Activated CD8-positive, alpha-beta memory T cell treated with anti-CD3 and anti-CD28 coated beads, Interleukin-2, amount 50 U/mL, for 48 hours (primary cell): ENCODE measurements around the gene NKAIN1.
"Not testable (repeated sequence)": the region's sequence is repeated elsewhere in the genome, so short reads cannot be mapped to it uniquely, and the experiment has no call there.

Experiments
- DNase-seq: peaks from one replicate; pipeline ENCODE4 v3.0.0-alpha.2; 2020

The NKAIN1 gene

DNA sequence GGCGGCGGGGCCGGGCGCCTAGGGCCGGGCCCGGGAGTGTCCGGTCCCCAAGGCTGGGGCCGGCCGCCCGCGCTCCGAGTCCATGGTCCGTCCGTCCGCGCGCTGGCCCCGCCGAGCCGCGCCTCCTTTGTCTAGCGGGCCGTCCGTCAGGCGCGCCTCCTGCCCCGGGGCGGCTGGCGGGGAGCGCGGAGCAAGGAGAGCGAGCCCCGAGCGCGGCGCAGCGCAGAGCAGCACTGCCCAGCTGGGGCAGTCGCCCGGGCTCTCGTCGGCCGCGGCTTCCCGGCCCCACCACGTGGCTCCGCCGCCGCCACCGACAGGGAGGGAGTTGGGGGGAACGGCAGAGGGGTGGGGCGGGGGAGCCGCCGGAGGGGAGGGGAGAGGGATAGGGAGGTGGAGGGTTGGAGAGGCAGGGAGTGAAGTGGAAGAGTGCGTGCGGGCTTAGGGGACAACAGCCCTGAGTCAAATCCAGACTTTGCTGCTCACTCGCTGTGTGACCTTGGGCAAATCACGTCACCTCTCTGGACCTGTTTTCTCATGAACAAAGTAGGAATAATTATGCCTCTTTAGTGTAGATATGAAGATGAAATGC, at the start of gene NKAIN1:
NKAIN1 (minus strand) TSS at position 235 of the 589 bp plus-strand sequence. CDS start 340 bp downstream, outside the sequence.
- no peak for DNase-seq

DNA sequence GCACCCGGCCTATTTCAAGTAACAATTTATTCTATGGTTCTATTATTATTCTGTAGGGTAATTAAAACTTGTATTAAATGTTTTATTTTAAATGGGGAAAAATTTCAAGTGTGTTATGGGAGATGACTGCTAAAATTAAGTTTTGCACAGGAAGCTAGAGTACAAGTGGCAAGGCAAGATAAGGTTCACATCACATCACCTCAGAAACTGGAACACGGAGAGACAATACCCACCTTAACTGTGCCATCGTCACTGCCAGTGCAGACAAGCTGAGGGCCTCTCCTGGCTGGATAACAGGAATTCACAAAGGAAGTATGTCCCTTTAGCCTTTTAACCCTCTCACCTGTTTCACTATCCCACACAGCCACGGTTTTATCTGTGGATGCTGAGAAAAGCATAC, 49.3 kb upstream of the NKAIN1 start:
- DNase-seq = no peak

DNA sequence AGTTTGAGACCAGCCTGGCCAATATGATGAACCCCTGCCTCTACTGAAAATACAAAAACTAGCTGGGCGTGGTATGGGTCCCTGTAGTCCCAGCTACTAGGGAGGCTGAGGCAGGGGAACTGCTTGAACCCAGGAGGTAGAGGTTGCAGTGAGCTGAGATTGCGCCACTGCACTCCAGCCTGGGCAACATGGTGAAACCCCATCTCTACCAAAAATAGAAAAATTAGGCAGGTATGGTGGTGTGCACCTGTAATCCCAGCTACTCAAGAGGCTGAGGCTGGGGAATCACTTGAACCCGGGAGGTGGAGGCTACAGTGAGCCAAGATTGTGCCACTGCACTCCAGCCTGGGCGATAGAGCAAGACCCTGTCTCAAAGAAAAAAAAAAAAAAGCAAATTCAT, 48.1 kb upstream of the NKAIN1 start:
- not testable (repeated sequence) for DNase-seq

DNA sequence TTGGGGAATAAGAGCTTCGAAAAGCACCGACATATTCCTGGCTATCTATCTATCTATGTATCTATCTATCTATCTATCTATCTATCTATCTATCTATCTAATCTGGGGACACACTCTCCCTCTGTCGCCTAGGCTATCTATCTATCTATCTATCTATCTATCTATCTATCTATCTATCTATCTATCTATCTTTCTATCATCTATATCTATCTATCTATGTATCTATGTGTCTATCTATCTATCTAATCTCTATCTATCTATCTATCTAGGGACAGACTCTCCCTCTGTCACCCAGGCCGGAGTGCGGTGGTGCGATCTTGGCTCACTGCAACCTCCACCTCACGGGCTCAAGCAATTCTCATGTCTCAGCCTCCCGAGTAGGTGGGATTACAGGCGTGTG, 42.7 kb upstream of the NKAIN1 start:
- not testable (repeated sequence) for DNase-seq

DNA sequence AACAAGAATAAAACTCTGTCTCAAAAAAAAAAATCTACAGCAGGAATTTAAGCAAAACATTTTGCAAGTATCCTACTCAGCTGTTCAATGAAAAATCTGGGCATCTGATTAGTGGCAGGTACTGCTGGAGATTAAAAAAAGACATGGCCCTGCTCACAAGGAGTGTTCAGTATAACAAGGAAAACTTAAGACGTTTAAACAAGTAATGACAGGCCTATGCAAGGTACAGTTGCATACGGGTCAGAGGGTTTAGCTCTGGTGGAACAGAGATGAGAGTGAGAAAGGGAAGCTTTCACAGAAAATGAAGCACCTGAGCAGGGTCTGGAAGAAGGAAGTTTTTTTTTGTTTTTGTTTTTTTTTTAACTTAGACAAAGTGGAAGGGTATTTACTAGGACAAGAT, 33.9 kb upstream of the NKAIN1 start:
- no peak for DNase-seq

DNA sequence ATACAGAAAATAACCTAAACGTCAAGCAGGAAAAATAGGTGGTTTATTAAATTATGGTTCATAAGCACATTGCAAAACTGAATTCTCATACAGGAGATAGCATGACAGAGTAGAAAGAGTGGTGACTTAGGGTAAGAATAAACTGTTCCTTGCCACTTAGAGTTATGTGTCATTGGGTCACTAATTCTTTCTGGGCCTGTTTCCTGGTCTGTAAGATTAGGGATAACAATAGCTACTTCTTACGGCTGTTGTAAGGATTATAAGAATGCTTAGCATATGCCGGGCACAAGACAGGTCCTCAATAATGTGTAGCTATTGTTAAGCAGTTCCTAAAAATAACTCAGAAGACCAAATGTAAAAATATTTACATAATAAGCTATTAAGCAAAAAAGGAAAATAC, 32.7 kb upstream of the NKAIN1 start:
- DNase-seq = no peak

DNA sequence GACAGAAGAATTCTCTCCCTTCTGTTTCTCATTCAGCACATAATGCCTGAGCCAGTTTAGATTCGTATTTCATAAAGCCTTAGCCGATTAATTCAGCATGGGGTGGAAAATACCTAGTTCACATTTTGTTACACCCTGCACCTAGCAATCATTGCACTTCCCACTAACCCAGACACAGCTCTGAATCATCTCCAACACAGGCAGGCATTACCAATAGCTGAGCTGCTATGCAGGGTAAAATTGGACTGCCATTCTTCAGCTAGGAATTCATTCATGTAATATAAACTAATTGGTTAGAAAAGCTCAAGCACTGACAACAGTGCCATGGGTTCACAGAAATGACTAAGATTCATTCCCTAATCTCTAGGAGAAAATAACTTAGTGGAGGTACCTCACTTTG, 26.9 kb upstream of the NKAIN1 start:
- no peak for DNase-seq

DNA sequence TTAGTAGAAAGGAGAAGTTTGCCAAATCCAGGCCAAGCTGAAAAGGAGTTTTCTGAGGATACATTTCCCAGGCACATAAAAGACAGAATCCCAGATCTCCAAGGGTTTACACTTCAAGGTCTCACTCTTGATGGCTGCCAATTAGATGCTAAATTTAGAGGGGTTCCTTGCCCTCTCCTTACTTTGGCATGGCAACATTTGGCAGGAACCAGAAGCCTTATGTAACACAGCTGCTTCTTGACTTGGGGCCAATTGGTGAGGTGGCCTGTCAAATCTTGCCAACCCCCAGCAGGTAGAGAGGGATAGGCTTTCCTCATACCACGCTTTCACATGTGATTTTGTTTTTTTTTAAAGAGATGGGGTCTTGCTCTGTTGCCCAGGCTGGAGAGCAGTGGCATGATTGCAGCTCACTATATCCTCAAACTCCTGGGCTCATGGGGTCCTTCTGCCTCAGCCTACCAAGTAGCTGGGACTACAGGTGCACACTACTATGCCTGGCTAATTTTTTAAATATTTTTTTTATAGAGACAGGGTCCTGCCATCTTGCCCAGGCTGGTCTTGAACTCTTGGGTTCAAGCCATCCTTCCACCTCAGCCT, 25.2 kb upstream of the NKAIN1 start:
- DNase-seq = no peak

DNA sequence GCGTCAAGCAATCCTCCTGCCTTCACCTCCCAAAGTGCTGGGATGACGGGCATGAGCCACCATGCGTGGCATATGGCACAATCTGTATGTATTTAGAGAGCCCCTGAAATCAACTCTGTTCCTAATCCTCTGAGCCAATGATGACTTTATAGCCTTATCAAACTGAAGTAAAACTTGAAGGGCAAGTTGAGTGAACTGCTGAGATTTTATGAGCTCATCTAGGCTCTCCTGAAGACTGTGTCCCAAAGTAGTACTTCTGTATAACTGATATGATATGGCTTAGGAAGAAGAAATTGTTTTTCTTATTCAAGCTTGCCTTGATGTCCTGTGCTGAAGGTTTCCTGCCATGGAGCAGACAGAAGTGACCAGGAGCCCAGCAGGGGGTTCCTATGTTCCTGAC, 23.7 kb upstream of the NKAIN1 start:
- no peak for DNase-seq

DNA sequence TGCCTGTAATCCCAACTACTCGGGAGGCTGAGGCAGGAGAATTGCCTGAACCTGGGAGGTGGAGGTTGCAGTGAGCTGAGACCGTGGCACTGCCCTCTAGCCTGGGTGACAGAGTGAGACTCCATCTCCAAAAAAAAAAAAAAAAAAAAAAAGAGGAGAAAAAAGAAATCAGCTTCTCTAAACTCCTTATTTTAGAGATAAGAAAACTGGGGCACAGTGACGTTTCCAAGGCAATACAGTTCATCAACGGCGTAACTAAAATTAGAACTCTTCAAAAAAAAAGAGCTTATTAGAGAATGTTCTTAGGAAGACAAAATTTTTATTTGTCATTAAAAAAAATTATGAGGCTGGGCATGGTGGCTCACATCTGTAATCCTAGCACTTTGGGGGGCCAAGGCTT, 22.7 kb upstream of the NKAIN1 start:
- not testable (repeated sequence) for DNase-seq

DNA sequence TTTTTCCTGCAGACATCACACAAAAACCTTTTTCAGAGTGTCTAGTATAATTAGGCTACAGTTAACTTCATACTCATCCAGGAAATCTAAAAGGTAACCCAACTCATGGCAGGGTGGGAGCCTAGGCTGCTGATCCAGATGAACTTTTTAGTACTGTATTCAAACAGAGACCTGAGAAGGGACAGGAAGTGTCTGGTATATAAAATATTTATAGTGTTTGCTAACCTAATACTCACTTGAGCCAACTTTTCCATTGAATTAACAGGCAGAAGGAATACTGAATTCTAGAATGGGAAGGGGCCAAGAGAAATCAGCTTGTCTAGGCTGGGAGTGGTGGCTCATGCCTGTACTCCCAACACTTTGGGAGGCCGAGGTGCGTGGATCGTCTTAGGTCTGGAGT, 22.2 kb upstream of the NKAIN1 start:
- DNase-seq = no peak

DNA sequence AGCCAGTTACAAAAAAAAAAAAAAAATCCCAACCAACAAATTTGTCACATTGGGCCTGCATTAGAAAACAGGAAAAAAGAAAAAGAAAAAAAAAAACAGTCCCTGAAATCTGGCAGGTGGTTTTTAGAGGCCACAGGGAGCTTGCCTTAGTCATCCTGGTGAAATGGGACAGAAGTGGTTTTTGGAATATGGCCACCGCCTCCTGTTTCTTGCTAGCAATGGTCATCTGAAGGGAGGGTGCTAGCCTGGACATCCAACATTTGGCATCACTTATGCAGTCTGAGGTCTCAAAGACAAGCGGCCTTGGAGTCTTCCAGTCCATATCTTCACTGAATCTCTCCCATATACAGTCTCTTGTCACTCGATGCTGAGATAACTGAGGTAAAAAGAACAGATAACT, 20.1 kb upstream of the NKAIN1 start:
- DNase-seq = no peak

DNA sequence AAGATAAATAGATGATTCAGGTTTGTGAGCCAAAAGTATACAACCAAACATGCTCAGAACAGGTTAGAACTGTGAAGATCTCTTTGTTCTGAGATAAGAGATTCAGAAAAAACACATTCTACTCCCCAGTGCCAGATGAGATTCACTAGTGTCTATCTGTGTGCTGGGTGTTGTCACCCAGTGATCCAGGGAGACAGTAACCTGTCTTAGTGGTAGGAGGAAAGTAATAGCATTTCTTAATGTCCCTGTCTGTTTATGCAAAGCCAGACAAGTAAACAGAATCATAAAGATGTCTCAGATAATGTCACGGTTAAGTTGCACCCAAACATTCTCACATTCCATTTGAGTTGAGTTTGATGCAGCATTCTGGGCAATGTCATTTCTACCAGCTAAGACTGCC, 18.9 kb upstream of the NKAIN1 start:
- no peak for DNase-seq

DNA sequence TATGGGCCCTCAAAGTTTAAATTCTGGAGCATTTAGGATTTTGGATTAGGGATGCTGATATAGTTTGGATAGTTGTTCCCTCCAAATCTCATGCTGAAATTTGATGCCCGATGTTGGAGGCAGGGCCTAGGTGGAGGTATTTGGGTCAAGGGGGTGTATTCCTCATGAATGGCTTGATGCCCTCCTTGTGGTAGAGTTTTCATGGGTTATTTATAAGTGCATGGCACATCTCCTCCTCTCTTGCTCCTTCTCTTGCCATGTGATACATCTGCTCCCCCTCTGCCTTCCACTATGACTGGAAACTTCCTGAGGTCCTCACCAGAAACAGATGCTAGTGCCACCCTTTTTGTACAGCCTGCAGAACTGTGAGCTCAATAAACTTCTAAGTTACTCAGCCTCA, 17.5 kb upstream of the NKAIN1 start:
- DNase-seq = no peak

DNA sequence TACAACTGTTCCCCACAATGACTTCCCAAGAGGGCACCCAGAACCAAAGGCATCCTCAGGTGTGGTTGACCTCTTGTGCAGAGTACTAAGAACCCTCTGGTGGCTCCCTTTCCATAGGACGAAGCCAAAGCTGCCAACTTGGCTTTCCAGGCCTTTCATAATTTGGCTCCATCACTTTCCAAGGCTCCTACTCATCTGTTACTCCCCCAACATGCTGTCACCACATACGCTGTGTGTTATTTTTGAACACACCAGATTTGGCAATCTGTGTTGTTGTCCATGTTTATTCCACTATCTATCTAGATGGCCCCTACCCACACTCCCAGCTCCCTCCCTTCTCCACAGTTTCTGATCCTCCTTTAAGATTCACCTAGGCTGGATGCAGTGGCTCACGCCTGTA, 10.2 kb upstream of the NKAIN1 start:
- DNase-seq = no peak

DNA sequence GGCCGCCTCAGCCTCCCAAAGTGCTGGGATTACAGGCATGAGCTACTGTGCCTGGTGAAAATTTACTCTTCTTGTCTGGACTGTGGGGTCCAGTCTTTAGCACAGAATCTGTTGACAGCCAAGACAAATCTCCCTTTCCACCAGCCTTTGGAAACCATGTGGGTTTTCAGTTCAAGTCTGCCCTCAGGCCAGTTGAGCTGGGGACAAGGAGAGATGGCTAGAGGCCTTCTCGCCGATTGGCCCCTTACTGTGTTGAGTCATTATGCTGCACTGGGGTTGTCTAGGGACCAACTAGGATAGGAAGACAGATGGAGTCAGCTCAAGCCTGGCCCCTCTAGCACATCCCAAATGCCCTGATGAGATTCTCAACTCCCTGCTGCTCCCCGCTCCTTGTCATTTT, 8.6 kb upstream of the NKAIN1 start:
- no peak for DNase-seq

DNA sequence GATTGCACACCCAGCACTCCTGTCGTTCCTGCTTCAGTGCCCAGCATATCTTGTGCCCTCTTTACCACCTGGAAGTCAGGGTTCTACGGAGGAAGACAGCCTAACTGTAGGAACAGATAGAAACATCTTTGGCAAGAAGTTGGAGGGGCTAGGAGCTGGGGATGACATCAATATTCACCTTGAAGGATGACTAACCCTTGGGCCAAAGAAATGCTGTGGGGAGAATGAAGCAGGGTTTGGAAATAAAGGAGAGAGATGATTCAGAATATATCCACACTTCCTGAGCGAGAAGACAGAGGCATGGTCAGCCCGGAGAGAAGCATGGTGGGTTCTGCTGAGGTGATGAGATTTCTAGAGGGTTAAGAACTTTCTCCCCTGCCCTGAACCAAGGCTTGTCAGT, 4.6 kb upstream of the NKAIN1 start:
- DNase-seq = no peak

DNA sequence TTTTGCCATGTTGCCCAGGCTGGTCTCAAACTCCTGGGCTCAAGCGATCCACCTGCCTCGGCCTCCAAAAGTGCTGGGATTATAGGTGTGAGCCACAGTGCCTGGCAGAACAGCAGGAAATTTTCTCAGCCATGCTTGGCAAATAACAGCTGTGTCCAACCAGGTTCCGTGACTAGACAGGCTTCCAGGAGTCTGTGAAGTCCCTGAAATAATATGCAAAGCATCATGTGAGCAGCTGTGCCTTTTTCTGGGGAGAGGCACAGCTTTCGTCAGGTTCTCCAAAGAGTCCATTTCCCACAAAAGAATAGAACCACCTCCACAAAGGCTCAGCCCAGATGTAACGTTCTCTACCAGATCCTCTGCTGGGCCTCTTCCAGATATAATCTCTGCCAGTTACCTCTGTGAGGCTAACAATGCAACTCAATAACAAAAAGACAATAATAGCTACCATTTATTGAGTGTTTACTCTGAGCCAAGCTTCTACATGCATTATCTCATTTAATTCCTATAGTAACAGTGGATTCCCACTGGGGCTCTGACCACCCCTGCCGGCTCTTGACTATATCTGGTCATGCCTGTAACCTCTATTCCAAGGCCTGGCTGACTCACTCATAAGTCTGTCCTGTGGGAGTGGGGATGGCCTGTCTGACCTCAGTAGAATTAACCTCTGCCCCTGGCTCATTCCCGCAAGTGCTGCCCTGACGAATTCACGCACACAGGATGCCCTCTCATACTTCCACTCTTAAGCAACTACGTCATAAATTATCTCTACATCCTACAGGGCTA, 4.0 kb upstream of the NKAIN1 start:
- DNase-seq = no peak

DNA sequence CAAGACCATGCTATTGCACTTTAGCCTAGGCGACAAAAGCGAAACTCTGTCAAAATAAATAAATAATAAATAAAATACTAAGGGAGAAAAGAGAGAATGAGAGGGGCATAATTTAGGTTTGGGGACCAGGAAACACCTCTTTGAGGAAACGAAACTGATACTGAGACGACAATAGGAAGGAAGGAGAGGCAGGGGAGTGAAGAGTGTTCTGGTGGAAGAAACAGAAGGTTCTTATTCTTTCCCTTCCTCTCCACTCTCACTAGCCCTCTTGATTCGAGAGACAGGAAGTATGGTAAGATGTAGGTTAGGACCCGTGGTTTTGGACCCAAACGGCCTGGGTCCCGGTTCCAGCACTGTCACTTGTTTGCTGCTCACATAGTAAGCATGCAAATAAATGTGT, 1.6 kb upstream of the NKAIN1 start:
- no peak for DNase-seq

DNA sequence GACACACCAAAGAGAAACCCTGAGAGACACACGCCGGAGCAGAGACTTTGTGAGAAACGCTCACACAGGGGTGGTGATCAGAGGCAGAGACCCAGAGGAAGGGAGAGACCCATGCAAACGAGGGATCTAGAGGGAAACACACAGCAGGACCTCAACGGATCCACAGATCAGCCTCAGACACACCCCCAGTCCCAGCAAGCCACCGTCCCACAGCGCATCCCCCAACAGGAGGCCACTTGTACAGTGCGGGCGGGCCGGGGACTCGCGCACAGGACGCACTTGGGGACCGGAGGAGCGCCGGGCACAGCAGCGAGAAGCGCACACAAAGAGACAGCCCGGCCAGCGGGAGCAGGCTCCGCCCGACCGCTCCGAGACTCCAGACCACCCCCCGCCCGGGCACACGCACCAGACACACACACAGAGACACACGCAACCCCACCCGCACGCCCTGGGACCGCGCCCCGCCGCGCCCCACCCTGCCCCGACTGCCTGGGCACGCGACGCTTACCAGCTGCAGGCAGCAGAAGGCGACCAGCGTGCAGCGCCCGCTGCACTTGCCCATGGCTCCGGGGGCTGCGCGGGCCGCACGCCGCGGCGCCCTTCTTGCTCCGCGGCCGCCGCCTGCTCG, 587 bp downstream of the NKAIN1 start:
- no peak for DNase-seq

DNA sequence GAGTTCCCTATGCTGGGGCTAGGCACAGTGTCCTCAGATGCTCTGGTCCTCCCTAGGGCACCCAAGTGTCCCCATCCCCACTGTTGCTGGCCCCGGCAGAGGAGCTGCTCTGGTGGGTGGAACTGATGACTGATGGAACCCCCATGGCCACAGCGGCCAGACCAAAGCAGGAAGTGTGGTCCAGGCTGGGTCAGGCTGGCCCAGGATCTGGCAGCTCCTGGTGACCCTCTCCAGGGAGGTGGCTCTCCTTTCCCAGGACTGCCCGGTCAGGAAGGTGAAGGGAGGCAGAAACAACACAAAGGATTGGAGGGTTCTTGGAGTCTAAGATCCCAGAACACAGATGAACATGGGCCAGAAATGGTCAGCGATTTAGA, 1.1 kb downstream of the NKAIN1 start:
- DNase-seq = no peak

DNA sequence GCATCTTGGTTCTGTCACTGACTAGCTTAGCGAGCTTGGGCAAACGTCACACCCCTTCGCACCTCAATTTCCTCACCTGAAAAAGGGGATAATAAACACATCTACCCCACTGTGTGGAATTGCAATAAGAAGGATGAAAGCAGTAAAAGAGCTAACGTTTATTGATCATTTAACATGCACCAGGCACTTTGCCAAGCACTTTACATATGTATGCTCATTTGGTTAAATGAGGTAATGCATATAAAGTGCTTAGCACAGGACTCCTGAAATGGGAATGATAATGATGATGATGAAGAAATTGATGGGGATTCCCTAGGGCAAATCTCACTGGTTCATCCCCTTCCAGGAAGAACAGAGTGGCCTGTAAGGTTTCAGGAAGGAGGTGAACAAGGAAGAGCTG, 4.8 kb downstream of the NKAIN1 start:
- no peak for DNase-seq

DNA sequence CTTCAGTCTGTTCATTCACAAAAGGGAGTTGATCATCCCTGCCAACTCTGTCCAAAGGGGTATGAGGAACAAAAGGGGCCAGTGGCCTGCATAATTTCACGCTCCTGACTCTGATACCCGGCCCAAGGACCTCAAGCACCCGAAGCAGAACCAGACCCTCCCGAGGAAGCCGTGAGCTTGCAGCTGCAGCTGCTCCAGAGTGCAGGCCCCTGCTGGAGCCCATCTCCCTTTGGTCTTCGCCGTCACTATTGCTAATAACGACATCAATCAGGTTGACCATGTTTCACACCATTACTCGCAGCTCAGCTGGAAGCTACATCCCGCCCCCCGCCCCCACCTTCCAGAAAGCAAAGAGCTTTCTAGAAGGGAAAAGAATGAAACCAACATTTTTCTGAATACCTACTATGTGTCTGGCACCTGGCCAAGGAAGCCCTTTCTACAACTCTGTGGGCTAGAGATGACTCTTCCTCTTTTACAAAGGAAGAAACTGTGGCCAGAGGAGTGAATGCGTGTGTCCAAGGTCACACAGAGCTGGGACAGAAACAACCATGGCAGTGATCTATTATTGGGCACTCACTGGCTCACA, 5.5 kb downstream of the NKAIN1 start:
- no peak for DNase-seq

DNA sequence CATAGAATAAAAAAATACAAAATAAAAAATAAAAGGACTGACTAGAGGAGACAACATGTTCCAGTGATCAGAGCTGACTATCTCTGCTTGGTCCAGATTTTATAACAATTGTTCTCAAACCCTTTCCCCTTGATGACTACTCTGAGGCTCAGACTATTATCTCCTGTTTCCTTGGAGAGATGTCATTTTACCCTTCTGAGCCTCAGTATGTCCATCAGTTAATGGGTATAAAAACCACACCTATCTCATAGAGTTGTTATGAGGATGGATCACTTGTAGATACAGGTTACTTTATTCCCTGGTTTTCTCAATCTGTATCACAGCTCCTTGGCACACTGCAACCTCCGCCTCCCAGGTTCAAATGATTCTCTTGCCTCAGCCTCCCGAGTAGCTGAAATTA, 7.0 kb downstream of the NKAIN1 start:
- DNase-seq = no peak
